ENCODE results near the gene STK32A.
"Not testable (repeated sequence)": the region's sequence is repeated elsewhere in the genome, so short reads cannot be mapped to it uniquely, and the experiment has no call there.

Gene STK32A

GRCh38 chr5:147348451-147348850 lies 113.6 kb downstream of the STK32A start:
- no peak for DNase-seq

GRCh38 chr5:147349241-147349640 lies 114.4 kb downstream of the STK32A start:
- DNase-seq, result no peak

GRCh38 chr5:147359101-147359500 lies 124.3 kb downstream of the STK32A start:
- no peak for DNase-seq

DNA sequence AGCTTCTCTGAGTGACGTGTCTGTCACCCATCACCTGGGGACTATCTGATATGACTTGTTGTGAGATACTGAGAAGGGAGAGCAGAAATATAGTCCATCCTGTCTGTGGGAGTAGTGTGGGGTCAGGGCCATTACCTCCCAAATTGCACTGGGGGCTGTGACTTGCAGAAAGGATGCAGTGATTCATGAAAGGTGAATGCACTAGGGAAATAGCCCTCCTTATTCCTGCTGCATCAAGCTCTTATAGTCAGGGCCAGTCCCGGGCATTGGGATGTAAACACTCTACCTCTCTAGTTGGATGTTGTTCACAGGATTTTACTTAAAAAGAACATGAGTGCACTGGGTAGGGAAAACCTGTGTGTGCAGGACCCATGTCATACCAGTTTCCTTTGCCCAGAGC lies 124.8 kb downstream of the STK32A start:
- no peak for DNase-seq

DNA sequence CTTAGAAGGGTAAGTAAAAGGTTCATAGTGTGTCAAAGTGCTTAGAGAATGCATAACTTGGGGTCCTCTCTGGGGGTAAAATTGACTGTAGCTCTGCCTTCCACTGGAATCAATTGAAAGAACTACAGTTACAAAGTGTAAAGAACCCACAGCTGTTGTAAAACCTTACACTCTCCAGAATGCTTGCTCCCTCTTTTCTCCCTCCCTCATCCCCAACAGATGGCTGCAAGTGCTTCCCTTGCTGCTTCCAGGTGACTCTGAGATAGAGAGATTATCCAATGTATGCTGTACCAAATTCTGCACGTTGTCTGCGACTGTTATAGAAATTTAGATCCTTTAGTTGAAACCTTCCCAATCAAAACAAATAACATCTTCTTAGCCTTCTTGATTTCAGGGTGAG lies 126.0 kb downstream of the STK32A start:
- no peak for DNase-seq

- no peak for DNase-seq
These were observed 126.8 kb downstream of the STK32A start for GRCh38 chr5:147361441-147362175.

GRCh38 chr5:147367381-147367780 lies 132.6 kb downstream of the STK32A start:
- DNase-seq, result not testable (repeated sequence)

DNA sequence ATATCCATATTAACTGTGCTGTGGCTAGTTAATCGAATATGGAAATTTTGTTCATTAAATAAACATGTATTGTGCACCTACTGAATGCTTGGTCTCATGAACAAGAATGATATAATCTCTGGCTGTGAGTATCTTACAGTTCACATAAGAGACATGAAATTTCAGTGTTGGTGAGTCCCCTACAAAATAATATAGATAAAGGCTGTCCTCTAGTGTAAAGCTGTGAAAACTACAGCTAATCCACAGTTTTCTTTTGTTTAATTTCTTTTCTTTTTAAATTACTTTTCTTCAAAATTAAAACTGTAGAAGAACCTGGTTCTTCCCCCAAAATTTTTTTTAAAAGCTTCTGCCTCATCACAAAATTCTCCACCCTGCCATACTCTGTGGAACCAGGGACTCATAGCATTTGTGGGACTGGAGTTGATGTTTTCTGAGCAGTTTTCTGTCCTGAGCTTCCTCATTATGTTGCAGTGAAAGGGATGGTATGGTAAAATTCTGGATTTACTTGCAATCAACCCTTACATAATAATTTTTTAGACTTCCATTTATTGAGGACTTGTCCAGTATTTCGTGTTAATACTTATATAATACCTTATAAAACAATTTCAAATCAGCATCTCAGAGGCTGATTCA lies 135.0 kb downstream of the STK32A start:
- no peak for DNase-seq

- DNase-seq, result no peak
These were observed 136.5 kb downstream of the STK32A start for GRCh38 chr5:147371290-147371689.

- no peak for DNase-seq
These were observed 137.4 kb downstream of the STK32A start for GRCh38 chr5:147372191-147372590.

DNA sequence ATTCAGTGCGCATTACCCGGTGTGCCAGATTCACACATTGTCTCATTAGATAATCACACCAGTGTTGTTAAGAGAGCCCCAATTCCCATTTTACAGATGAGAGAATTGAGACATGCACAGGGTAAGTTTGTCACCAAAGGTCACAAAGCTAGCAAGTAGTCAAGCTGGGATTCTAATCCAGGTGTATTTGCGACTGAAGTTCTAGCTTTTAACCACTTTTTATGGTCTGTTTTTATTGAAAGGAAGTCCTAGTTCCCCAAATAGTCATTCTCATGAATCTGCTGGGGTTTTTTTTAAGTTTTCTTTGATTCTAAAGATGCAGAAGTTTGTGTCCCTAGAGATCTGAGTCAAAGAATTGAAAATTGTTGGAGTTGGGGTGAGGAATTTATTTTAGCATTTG lies 138.5 kb downstream of the STK32A start:
- DNase-seq, result no peak

DNA sequence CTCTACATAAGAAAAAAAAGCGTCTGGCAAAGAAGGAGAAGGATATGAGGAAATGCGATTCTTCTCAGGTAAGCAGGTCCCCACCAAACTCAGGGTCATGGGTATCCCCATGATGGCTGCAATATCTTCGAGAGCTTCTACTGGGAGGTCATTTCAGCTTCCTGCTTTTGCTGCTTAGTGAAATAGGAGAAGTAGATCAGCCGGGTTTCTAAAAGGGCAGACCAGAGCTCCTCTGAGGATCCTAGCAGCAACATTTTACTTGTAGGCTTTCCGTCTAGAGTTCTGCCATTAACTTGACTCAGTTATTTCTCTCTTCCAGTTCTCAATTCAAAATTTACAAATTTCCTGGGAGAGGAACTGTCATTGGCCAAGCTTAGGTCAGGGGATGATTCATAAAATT lies 140.3 kb downstream of the STK32A start:
- no peak for DNase-seq

DNA sequence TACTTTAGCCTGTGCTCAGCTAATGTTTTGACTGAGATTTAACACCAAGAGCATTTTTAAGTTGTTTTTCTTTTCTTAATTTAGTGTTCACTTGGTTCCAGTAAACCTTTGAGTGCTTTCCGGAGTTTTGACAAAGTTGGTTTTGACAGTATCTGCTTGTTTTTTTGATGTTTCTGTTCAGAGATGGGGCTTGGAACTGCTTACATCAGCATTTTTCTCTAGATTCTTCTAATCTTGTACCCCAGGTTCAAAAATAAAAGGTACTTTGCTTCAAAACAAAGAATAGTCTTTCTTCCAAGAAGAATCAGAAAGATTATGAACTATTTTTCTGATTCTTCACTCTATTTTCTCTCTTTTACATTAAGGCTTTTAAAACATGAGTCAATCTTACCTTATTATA lies 142.9 kb downstream of the STK32A start:
- DNase-seq, result no peak

DNA sequence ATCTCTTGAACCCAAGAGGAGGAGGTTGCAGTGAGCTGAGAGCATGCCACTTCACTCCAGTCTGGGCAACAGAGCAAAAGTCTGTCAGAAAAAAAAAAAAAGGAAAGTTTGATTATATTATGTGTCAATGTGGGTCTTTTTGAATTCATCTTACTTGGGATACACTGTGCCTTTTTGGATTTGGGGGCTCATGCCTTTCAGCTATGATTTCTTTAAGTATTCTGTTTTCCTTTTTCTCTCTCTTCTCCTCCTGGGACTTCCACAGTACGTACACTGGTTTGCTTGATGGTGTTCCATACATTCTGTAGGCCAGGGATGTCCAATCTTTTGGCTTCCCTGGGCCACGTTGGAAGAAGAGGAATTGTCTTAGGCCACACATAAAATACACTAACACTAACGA lies 146.7 kb downstream of the STK32A start:
- DNase-seq, result no peak

- no peak for DNase-seq
These were observed 147.9 kb downstream of the STK32A start for GRCh38 chr5:147382776-147383175.

GRCh38 chr5:147384346-147385193 lies 149.7 kb downstream of the STK32A start:
- no peak for DNase-seq

GRCh38 chr5:147387109-147387508 lies 152.3 kb downstream of the STK32A start:
- no peak for DNase-seq

- no peak for DNase-seq
These were observed 153.6 kb downstream of the STK32A start for GRCh38 chr5:147388184-147389108.

DNA sequence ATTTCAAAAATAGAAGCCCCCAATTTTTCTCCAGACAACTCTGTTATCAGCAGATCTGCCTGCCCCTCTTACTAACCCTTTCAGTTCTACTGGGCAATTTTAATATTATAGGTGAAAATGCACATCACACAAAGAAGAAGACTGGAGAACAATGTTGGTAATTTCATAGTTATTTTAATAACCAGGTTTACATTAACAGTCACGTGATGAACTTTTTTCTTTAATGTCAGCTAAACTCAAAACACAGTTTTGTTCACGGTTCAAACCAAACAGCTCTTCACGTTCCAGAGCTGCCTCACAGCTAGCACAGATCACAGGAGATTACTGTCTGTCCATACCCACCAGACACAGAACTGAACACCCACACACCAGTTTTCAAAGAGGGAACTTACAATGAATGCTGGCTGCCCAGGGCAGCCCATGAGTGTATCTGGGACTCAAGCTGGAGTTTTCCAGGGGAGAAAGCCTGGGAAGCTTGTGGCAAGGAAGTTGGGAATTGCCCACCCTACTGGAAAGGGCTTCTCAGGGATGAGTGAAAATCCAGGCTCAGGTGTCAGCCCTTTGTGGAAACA lies 155.9 kb downstream of the STK32A start:
- DNase-seq, result no peak

DNA sequence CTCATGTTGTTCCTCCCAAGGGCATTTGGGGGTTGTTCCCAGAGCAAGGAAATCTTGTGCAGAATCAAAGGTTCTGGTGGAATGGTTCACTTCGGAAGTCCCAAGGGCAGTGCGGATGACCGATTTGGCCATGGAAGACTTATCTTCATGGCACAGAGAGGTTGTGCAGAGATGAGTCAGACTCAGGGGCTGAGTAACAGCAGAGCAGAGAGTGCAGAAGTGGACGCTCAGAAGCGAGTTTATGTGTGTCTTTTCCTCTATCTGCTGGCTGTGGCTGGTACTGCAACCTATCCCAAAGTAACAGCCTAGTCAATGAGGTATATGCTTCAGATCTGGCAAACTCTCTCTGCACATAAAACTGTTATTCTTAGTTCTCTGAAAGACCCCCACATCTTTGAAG lies 157.0 kb downstream of the STK32A start:
- no peak for DNase-seq

DNA sequence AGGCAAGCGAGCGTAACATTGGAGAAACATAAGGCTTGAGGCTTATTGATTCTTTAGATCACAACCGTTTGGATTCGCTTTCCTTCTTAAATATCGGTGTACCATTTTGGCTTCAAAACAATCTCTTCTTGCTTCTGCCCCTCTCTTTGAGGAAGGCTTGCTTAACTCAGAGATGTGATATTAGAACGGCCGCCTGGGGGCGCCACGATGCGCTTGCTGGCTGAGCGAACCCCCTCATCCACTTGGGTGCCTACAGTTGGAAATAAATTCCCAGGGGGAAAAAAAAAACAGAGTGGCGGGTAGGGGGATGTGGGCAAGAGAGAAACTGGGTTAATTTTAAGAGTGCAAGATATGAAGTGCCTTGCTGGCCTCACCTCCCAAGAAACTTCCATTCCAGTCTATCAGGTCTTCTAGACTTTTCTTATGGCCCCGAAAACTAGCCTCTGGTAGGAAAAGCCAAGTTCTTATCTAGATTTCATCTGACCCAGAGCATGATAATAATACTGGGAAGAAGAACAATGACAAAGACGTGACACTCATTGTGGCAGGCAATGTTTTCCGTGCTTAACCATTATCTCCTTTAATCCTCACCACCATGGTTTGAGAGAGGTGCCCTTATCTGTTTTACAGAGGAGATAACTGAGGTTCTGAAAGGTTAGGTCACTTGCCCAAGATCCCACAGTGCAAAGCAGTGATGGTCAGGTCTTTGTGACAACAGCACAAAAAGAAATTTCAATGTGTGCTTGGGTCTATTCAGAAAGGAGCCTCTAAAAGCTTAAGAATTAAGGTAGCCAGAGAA lies 159.2 kb downstream of the STK32A start:
- no peak for DNase-seq

All from NK-92 treated with Interleukin-12 subunit alpha and Interleukin-12 subunit beta, amount 100 ng/mL, for 24 hours (cell line).